Endothelial cell of umbilical vein (primary cell): ENCODE measurements around the gene SEMA6A. TPM values are rescaled to one million over a fixed set of nuclear protein-coding genes. Genes with fewer than 3 reads are reported as not detected.

Experiments used
- BruUV-seq: library from RNA; stranded (reverse); fragments of 400-500 nt; replicated peaks from 2 replicates; lab custom pipeline; 2021; lab: Mats Ljungman, UMichigan
- CTCF ChIA-PET: fragments of 300-600, 350-600 bp; sonication (Branson Sonifier 250); formaldehyde crosslinking; loops from one replicate; lab custom pipeline; 2021; ENCODE audit warnings: antibody characterized with exemption, inconsistent platforms; lab: Charles Lee
- POLR2A ChIA-PET: fragments of 300-600, 350-600 bp; sonication (Branson Sonifier 250); formaldehyde crosslinking; loops from one replicate; lab custom pipeline; 2021; ENCODE audit warnings: antibody characterized with exemption, inconsistent platforms; lab: Charles Lee
- DNase-seq: peaks from one replicate; pipeline ENCODE4 v3.0.0-alpha.2; 2011; ENCODE audit warnings: low read depth, low spot score
- FAIRE-seq: peaks from 2 replicates; lab custom pipeline; 2011; peaks lifted over from hg19 to GRCh38; lab: Jason Lieb, UNC
- H2AFZ ChIP-seq: 2 replicates; pipeline ENCODE4 v1.6.0; 2012; ENCODE audit warnings: low read depth, low read length, control low read depth, inconsistent platforms
- H3K27ac ChIP-seq: 2 replicates; pipeline ENCODE4 v1.5.1; 2011; ENCODE audit warnings: low read depth, mild to moderate bottlenecking, control low read depth, low read length, moderate library complexity; ENCODE audit not compliant: insufficient read depth
- H3K27me3 ChIP-seq, 2 experiments: 2 replicates each; pipeline versions ENCODE4 v1.6.0 to v1.6.1; 2011; ENCODE audit warnings: low read length in 2 of 2, mixed read lengths in 1 of 2; ENCODE audit not compliant: control insufficient read depth in 2 of 2, insufficient read depth in 2 of 2
- H3K36me3 ChIP-seq, 2 experiments: 2 replicates in 1 of 2; 3 replicates in 1 of 2; pipeline ENCODE4 v1.5.1; 2011; ENCODE audit warnings: low read length in 2 of 2, mild to moderate bottlenecking in 1 of 2, moderate library complexity in 1 of 2; ENCODE audit not compliant: control insufficient read depth in 2 of 2, insufficient read depth in 2 of 2; ENCODE audit errors: extremely low read depth in 1 of 2
- H3K4me1 ChIP-seq: 3 replicates; pipeline ENCODE4 v1.5.1; 2011; ENCODE audit warnings: mild to moderate bottlenecking, low read length; ENCODE audit not compliant: control insufficient read depth, insufficient read depth; ENCODE audit errors: extremely low read depth
- H3K4me2 ChIP-seq: 2 replicates; pipeline ENCODE4 v1.6.1; 2011; ENCODE audit warnings: low read length, control low read depth, mixed read lengths; ENCODE audit not compliant: insufficient read depth
- H3K4me3 ChIP-seq, 3 experiments: fragments of 200-600 bp in 1 of 3; sonication (generic), shearing (Covaris generic) in 1 of 3; replicated peaks in 1 of 3; 2 replicates each; pipeline ENCODE4 v1.5.1; 2011 to 2016; ENCODE audit warnings: control low read depth in 3 of 3, low read length in 3 of 3, mild to moderate bottlenecking in 2 of 3, inconsistent platforms in 1 of 3, low read depth in 1 of 3, moderate library complexity in 1 of 3; ENCODE audit not compliant: insufficient read depth in 1 of 3
- H3K79me2 ChIP-seq: 2 replicates; pipeline ENCODE4 v1.6.0; 2012; ENCODE audit warnings: low read length, inconsistent platforms; ENCODE audit not compliant: control insufficient read depth, insufficient read depth
- H3K9ac ChIP-seq: replicated peaks from 2 replicates; pipeline ENCODE3; 2011; ENCODE audit warnings: low read length, control low read depth; ENCODE audit not compliant: insufficient read depth; ENCODE audit errors: extremely low read depth
- H3K9me1 ChIP-seq: replicated peaks from 3 replicates; pipeline ENCODE4 v1.6.0; 2011; ENCODE audit warnings: mild to moderate bottlenecking, low read length; ENCODE audit not compliant: control insufficient read depth, insufficient read depth; ENCODE audit errors: extremely low read depth
- H3K9me3 ChIP-seq: replicated peaks from 2 replicates; pipeline ENCODE4 v1.5.1; 2012; ENCODE audit warnings: low read length, inconsistent platforms; ENCODE audit not compliant: control insufficient read depth, insufficient read depth
- H4K20me1 ChIP-seq: replicated peaks from 2 replicates; pipeline ENCODE3; 2011; ENCODE audit warnings: mild to moderate bottlenecking, low read length; ENCODE audit not compliant: control insufficient read depth, insufficient read depth; ENCODE audit errors: extremely low read depth
- CTCF ChIP-seq, 2 donors: IDR thresholded peaks; 1 replicate in 1 of 2; 2 replicates in 1 of 2; pipeline ENCODE4 v1.5.1; 2011; ENCODE audit warnings: low read length in 2 of 2, mild to moderate bottlenecking in 2 of 2, moderate library complexity in 2 of 2, control low read depth in 1 of 2, inconsistent platforms in 1 of 2, low read depth in 1 of 2; ENCODE audit not compliant: insufficient read depth in 1 of 2; ENCODE audit errors: extremely low read depth in 1 of 2
- EZH2 ChIP-seq: IDR thresholded peaks from 2 replicates; pipeline ENCODE4 v1.6.1; 2012; ENCODE audit warnings: borderline replicate concordance, low read depth, mild to moderate bottlenecking, moderate library complexity, low read length, inconsistent platforms; ENCODE audit not compliant: severe bottlenecking
- GATA2 ChIP-seq: IDR thresholded peaks from 2 replicates; pipeline ENCODE4 v1.7.0; 2011; ENCODE audit warnings: low read depth, mild to moderate bottlenecking, moderate library complexity, mixed read lengths, low read length; ENCODE audit not compliant: insufficient read length, insufficient read depth
- JUN ChIP-seq: IDR thresholded peaks from 2 replicates; pipeline ENCODE4 v1.6.1; 2011; ENCODE audit warnings: borderline replicate concordance, low read depth; ENCODE audit not compliant: insufficient read length, insufficient read depth
- MAX ChIP-seq: IDR thresholded peaks from 2 replicates; pipeline ENCODE4 v1.6.1; 2011; ENCODE audit not compliant: insufficient read depth, insufficient read length
- MYC ChIP-seq: IDR thresholded peaks from one replicate; pipeline ENCODE4 v1.6.1; 2011; ENCODE audit warnings: mild to moderate bottlenecking, low read depth, low read length
- POLR2A ChIP-seq: IDR thresholded peaks from 2 replicates; pipeline ENCODE4 v1.6.1; 2012; ENCODE audit warnings: low read depth, mild to moderate bottlenecking, control low read depth, low read length
- POLR2AphosphoS5 ChIP-seq: IDR thresholded peaks from 2 replicates; pipeline ENCODE4 v1.6.1; 2012; ENCODE audit warnings: low read depth, mild to moderate bottlenecking, control low read depth, low read length, moderate library complexity; ENCODE audit not compliant: insufficient read depth
- dilution Hi-C: fragments of 300-500 bp; cut with MboI; formaldehyde crosslinking; loops from one replicate; pipeline ENCODE4 v1.15.0; 2019; ENCODE audit warnings: low sequenced_read_pairs; ENCODE audit not compliant: extremely low pct_ligation_motif_present
- intact Hi-C: fragments of 100-400 bp; cut with micrococcal nuclease; formaldehyde crosslinking; loops from one replicate; pipeline ENCODE4 v1.10.0; 2022
- polyA plus RNA-seq, 4 experiments: library from polyadenylated mRNA; depleted of rRNA in 3 of 4; stranded (reverse) in 3 of 4; unstranded in 1 of 4; fragments of >200 nt; gene quantifications; 2 replicates each; pipeline versions ENCODE4 v1.2.1 to v1.2.3, GENCODE V29; 2011 to 2012; ENCODE audit warnings: missing spikeins in 1 of 4
- total RNA-seq: library from RNA; stranded (reverse); gene quantifications from 2 replicates; pipeline ENCODE4 v1.2.3, GENCODE V29; 2021

Gene SEMA6A
- total and polyA plus RNA-seq, 2 donors (not counting 3 experiments of a cell fraction or from before 2014, with no cell fraction given) = 0.43 to 1.5 TPM

GRCh38 chr5:116406306-116407041, 168.1 kb downstream of the SEMA6A start:
- FAIRE-seq (no peak), DNase-seq (no peak)
- Histone ChIP-seq H2AFZ (no peak overlapping the region), H3K9me3 (no peaks in the 10 kb centered on the region), H3K79me2 (no peaks in the 10 kb centered on the region), H4K20me1 (no peaks in the 10 kb centered on the region), H3K9me1 (no peaks in the 10 kb centered on the region), H3K9ac (no peak overlapping the region), H3K4me1 (no peaks in the 10 kb centered on the region), H3K27me3 (no peaks in the 10 kb centered on the region), H3K4me2 (no peak overlapping the region), H3K4me3 (no peak overlapping the region), H3K27ac (no peak overlapping the region), H3K36me3 (no peaks in the 10 kb centered on the region)
- no TSS peak for BruUV-seq
- intact Hi-C loops = no loop called here
- POLR2A ChIA-PET = no interaction called here
- TF ChIP-seq JUN = no peak
- TF ChIP-seq GATA2 = no peak
- TF ChIP-seq MYC = no peak
- no peak for TF ChIP-seq MAX
- TF ChIP-seq POLR2A = no peak
- no peak for TF ChIP-seq POLR2AphosphoS5
- no peak for TF ChIP-seq CTCF (IDR thresholded peaks at IDR 0.05; ENCODE audit: extremely low read depth in 1 of 2, insufficient read depth in 1 of 2, low read depth in 1 of 2, low read length in 2 of 2)
- no peak for TF ChIP-seq EZH2
- CTCF ChIA-PET = no interaction called here
- dilution Hi-C loops = no loop called here
